GM12878 (cell line): Measurements from ENCODE around the gene PPP2R5D. TPM values are rescaled to one million over a fixed set of nuclear protein-coding genes. Genes with fewer than 3 reads are reported as not detected.

Experiments used
- BMI1 ChIP-seq: fragments of 450-650 bp; IDR thresholded peaks from 2 replicates; pipeline ENCODE4 v1.6.1; 2016; ENCODE audit warnings: mild to moderate bottlenecking, moderate library complexity, borderline replicate concordance
- CHD2 ChIP-seq: IDR thresholded peaks from 2 replicates; pipeline ENCODE4 v1.6.1; 2011; ENCODE audit warnings: low read depth, low read length, improper control_type of control experiment, borderline replicate concordance
- CREB1 ChIP-seq: IDR thresholded peaks from 2 replicates; pipeline ENCODE4 v1.6.1; 2012; ENCODE audit warnings: low read depth, mild to moderate bottlenecking, inconsistent platforms
- EED ChIP-seq: sonication (generic); IDR thresholded peaks from 2 replicates; pipeline ENCODE4 v1.6.1; 2016; ENCODE audit warnings: antibody characterized with exemption, low read depth
- HDAC2 ChIP-seq: fragments of 200-600 bp; sonication (generic); IDR thresholded peaks from 2 replicates; pipeline ENCODE4 v1.6.1; 2017
- MTA3 ChIP-seq: IDR thresholded peaks from 2 replicates; pipeline ENCODE4 v1.6.1; 2012; ENCODE audit warnings: low read length, inconsistent platforms, borderline replicate concordance
- NFIC ChIP-seq: IDR thresholded peaks from 2 replicates; pipeline ENCODE4 v1.6.1; 2012; ENCODE audit warnings: low read depth, mild to moderate bottlenecking, inconsistent platforms, low read length, moderate library complexity
- NR2C2 ChIP-seq: IDR thresholded peaks from 2 replicates; pipeline ENCODE4 v1.6.1; 2011; ENCODE audit warnings: borderline replicate concordance, low read depth; ENCODE audit not compliant: control insufficient read depth, insufficient read length
- SIX5 ChIP-seq: IDR thresholded peaks from 2 replicates; pipeline ENCODE4 v1.6.1; 2011; ENCODE audit warnings: mild to moderate bottlenecking, low read depth, low read length, moderate library complexity; ENCODE audit not compliant: severe bottlenecking
- SMAD5 ChIP-seq: IDR thresholded peaks from 2 replicates; pipeline ENCODE4 v1.6.1; 2016; ENCODE audit warnings: antibody characterized with exemption, low read depth
- ZNF207 ChIP-seq: fragments of 450-650 bp; IDR thresholded peaks from 2 replicates; pipeline ENCODE4 v1.6.1; 2014; ENCODE audit warnings: antibody characterized with exemption, mild to moderate bottlenecking, borderline replicate concordance
- polyA plus RNA-seq, 11 experiments: library from polyadenylated mRNA; depleted of rRNA in 4 of 11; unstranded in 6 of 11; stranded (reverse) in 5 of 11; fragments of >200 nt; fragmentation: Nextera tagmentation in 4 of 11; fragmentation: Illumina TruSeq in 1 of 11; extraction: Ambion mirVana in 4 of 11; extraction: Trizol in 1 of 11; gene quantifications; 1 replicate in 1 of 11; 2 replicates in 10 of 11; pipeline versions ENCODE4 v1.2.1 to v1.2.3, GENCODE V29; 2011 to 2016; ENCODE audit warnings: inconsistent platforms in 2 of 11, missing spikeins in 2 of 11, low read depth in 1 of 11
- total RNA-seq, 4 experiments: library from RNA; depleted of rRNA in 3 of 4; stranded (reverse); fragments of >200 nt in 3 of 4; fragmentation: Illumina TruSeq in 1 of 4; extraction: Trizol in 1 of 4; gene quantifications; 2 replicates each; pipeline versions ENCODE4 v1.2.1 to v1.2.3, GENCODE V29; 2013 to 2021
- TF ChIP-seq, protein P1 (sequence below): fragments of 450-650 bp; IDR thresholded peaks from 2 replicates; pipeline ENCODE4 v1.6.1; 2017; ENCODE audit warnings: mild to moderate bottlenecking, moderate library complexity
- TF ChIP-seq, protein P2 (sequence below): fragments of 450-650 bp; IDR thresholded peaks from 2 replicates; pipeline ENCODE4 v1.6.1; 2017; ENCODE audit warnings: antibody characterized with exemption, mild to moderate bottlenecking, moderate library complexity
- TF ChIP-seq, protein P3 (sequence below): IDR thresholded peaks from 2 replicates; pipeline ENCODE4 v1.6.1; 2011; ENCODE audit warnings: borderline replicate concordance, low read depth, mild to moderate bottlenecking, moderate library complexity, low read length; ENCODE audit not compliant: insufficient read depth, poor library complexity, severe bottlenecking
- TF ChIP-seq, protein P4 (sequence below): IDR thresholded peaks from 2 replicates; pipeline ENCODE4 v1.6.1; 2012; ENCODE audit warnings: low read depth, low read length, improper control_type of control experiment
- TF ChIP-seq, protein P5 (sequence below): IDR thresholded peaks from 2 replicates; pipeline ENCODE4 v1.6.1; 2012; ENCODE audit warnings: mild to moderate bottlenecking, low read depth, low read length

The PPP2R5D gene
- total and polyA plus RNA-seq, 10 of the 15 experiments (the other 5 are each of a cell fraction or from before 2014, with no cell fraction given), result 1.5 to 59.0 (median 32.0) TPM

DNA sequence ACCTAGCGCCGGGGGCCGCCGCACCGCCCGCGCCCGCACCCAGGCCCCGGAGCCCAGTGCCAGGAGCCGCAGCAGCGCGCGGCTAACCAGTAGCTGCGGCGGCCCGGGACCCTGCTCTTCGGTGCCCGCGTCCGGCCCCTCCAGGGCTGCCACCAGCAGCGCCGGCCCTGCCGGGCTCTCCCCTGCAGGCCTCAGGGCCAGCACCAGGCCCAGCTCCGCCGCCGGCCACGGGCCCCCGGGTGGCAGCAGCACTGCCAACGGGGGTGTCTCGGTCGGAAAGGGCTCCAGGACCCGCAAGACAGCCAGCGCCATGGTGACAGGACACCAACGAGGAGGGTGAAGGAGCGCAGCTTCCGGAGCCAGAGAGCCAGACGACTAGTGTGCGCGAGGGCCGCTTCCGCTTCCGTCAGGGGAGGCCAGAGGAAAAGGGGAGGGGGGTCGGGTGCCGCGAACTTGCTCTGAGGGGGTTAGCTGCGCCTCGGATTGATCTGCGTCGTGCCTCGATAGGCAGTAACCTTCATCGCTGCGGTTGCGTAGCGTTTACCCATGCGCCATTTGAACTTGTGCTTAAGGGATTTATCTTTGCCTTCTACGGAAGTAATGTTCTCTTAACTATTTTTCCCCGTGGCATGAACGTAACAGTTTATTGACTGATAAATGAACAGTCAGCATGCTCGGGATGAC lies 5.4 kb upstream of the PPP2R5D start, which contains the start of gene PEX6 (continued):
- TF ChIP-seq ZNF207 (no peak; the same call in 1 of the 2 replicates), EED (peak; percentile 45; the same call in 1 of the 2 replicates), MTA3 (no peak), NFIC (no peak; the same call in 1 of the 2 replicates), SIX5 (peak; percentile 25), HDAC2 (no peak), SMAD5 (peak; percentile 80), CREB1 (peak; percentile 54; the same call in 1 of the 2 replicates), NR2C2 (no peak), CHD2 (0 out of 2 replicates have a peak, but pooled peaks have one; percentile 24), BMI1 (no peak)
- TF ChIP-seq, protein P1, sequence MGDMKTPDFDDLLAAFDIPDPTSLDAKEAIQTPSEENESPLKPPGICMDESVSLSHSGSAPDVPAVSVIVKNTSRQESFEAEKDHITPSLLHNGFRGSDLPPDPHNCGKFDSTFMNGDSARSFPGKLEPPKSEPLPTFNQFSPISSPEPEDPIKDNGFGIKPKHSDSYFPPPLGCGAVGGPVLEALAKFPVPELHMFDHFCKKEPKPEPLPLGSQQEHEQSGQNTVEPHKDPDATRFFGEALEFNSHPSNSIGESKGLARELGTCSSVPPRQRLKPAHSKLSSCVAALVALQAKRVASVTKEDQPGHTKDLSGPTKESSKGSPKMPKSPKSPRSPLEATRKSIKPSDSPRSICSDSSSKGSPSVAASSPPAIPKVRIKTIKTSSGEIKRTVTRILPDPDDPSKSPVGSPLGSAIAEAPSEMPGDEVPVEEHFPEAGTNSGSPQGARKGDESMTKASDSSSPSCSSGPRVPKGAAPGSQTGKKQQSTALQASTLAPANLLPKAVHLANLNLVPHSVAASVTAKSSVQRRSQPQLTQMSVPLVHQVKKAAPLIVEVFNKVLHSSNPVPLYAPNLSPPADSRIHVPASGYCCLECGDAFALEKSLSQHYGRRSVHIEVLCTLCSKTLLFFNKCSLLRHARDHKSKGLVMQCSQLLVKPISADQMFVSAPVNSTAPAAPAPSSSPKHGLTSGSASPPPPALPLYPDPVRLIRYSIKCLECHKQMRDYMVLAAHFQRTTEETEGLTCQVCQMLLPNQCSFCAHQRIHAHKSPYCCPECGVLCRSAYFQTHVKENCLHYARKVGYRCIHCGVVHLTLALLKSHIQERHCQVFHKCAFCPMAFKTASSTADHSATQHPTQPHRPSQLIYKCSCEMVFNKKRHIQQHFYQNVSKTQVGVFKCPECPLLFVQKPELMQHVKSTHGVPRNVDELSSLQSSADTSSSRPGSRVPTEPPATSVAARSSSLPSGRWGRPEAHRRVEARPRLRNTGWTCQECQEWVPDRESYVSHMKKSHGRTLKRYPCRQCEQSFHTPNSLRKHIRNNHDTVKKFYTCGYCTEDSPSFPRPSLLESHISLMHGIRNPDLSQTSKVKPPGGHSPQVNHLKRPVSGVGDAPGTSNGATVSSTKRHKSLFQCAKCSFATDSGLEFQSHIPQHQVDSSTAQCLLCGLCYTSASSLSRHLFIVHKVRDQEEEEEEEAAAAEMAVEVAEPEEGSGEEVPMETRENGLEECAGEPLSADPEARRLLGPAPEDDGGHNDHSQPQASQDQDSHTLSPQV, result no peak
- TF ChIP-seq, protein P2, sequence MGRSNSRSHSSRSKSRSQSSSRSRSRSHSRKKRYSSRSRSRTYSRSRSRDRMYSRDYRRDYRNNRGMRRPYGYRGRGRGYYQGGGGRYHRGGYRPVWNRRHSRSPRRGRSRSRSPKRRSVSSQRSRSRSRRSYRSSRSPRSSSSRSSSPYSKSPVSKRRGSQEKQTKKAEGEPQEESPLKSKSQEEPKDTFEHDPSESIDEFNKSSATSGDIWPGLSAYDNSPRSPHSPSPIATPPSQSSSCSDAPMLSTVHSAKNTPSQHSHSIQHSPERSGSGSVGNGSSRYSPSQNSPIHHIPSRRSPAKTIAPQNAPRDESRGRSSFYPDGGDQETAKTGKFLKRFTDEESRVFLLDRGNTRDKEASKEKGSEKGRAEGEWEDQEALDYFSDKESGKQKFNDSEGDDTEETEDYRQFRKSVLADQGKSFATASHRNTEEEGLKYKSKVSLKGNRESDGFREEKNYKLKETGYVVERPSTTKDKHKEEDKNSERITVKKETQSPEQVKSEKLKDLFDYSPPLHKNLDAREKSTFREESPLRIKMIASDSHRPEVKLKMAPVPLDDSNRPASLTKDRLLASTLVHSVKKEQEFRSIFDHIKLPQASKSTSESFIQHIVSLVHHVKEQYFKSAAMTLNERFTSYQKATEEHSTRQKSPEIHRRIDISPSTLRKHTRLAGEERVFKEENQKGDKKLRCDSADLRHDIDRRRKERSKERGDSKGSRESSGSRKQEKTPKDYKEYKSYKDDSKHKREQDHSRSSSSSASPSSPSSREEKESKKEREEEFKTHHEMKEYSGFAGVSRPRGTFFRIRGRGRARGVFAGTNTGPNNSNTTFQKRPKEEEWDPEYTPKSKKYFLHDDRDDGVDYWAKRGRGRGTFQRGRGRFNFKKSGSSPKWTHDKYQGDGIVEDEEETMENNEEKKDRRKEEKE, result no peak
- TF ChIP-seq, protein P3, sequence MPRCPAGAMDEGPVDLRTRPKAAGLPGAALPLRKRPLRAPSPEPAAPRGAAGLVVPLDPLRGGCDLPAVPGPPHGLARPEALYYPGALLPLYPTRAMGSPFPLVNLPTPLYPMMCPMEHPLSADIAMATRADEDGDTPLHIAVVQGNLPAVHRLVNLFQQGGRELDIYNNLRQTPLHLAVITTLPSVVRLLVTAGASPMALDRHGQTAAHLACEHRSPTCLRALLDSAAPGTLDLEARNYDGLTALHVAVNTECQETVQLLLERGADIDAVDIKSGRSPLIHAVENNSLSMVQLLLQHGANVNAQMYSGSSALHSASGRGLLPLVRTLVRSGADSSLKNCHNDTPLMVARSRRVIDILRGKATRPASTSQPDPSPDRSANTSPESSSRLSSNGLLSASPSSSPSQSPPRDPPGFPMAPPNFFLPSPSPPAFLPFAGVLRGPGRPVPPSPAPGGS, result peak; percentile 25
- TF ChIP-seq, protein P4, sequence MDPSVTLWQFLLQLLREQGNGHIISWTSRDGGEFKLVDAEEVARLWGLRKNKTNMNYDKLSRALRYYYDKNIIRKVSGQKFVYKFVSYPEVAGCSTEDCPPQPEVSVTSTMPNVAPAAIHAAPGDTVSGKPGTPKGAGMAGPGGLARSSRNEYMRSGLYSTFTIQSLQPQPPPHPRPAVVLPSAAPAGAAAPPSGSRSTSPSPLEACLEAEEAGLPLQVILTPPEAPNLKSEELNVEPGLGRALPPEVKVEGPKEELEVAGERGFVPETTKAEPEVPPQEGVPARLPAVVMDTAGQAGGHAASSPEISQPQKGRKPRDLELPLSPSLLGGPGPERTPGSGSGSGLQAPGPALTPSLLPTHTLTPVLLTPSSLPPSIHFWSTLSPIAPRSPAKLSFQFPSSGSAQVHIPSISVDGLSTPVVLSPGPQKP, result peak; percentile 71
- TF ChIP-seq, protein P5, sequence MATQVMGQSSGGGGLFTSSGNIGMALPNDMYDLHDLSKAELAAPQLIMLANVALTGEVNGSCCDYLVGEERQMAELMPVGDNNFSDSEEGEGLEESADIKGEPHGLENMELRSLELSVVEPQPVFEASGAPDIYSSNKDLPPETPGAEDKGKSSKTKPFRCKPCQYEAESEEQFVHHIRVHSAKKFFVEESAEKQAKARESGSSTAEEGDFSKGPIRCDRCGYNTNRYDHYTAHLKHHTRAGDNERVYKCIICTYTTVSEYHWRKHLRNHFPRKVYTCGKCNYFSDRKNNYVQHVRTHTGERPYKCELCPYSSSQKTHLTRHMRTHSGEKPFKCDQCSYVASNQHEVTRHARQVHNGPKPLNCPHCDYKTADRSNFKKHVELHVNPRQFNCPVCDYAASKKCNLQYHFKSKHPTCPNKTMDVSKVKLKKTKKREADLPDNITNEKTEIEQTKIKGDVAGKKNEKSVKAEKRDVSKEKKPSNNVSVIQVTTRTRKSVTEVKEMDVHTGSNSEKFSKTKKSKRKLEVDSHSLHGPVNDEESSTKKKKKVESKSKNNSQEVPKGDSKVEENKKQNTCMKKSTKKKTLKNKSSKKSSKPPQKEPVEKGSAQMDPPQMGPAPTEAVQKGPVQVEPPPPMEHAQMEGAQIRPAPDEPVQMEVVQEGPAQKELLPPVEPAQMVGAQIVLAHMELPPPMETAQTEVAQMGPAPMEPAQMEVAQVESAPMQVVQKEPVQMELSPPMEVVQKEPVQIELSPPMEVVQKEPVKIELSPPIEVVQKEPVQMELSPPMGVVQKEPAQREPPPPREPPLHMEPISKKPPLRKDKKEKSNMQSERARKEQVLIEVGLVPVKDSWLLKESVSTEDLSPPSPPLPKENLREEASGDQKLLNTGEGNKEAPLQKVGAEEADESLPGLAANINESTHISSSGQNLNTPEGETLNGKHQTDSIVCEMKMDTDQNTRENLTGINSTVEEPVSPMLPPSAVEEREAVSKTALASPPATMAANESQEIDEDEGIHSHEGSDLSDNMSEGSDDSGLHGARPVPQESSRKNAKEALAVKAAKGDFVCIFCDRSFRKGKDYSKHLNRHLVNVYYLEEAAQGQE, result no peak
